NCI-H128 (cell line): ENCODE data around the gene ABCC6.
"Not testable (repeated sequence)": the region's sequence is repeated elsewhere in the genome, so short reads cannot be mapped to it uniquely, and the experiment has no call there.

ENCODE experiments used
- DNase-seq: peaks from one replicate; lab custom pipeline; 2025; ENCODE audit not compliant: unreplicated experiment; lab: John Stamatoyannopoulos, UW

Gene ABCC6

GRCh38 chr16:16190966-16191365 lies 32.3 kb downstream of the ABCC6 start:
- not testable (repeated sequence) for DNase-seq

GRCh38 chr16:16190546-16190945 lies 32.7 kb downstream of the ABCC6 start:
- DNase-seq = no peak

- no peak for DNase-seq
Observed at GRCh38 chr16:16189842-16190241, 33.5 kb downstream of the ABCC6 start.

- no peak for DNase-seq
Observed at GRCh38 chr16:16188827-16189226, 34.5 kb downstream of the ABCC6 start.

- DNase-seq = no peak
Observed at GRCh38 chr16:16186820-16187219, 36.5 kb downstream of the ABCC6 start.

GRCh38 chr16:16185095-16185494 lies 38.2 kb downstream of the ABCC6 start:
- DNase-seq = no peak

GRCh38 chr16:16184594-16184993 lies 38.7 kb downstream of the ABCC6 start:
- no peak for DNase-seq

- DNase-seq = no peak
Observed at GRCh38 chr16:16183562-16183961, 39.7 kb downstream of the ABCC6 start.

GRCh38 chr16:16182918-16183317 lies 40.4 kb downstream of the ABCC6 start:
- no peak for DNase-seq

GRCh38 chr16:16181748-16182147 lies 41.5 kb downstream of the ABCC6 start:
- not testable (repeated sequence) for DNase-seq

- no peak for DNase-seq
Observed at GRCh38 chr16:16178455-16179162, 44.7 kb downstream of the ABCC6 start.

- no peak for DNase-seq
Observed at GRCh38 chr16:16176328-16176727, 47.0 kb downstream of the ABCC6 start.

GRCh38 chr16:16175296-16175695 lies 48.0 kb downstream of the ABCC6 start:
- DNase-seq = no peak

GRCh38 chr16:16172991-16173390 lies 50.3 kb downstream of the ABCC6 start:
- DNase-seq = no peak

GRCh38 chr16:16171332-16171919 lies 51.9 kb downstream of the ABCC6 start:
- no peak for DNase-seq

GRCh38 chr16:16169615-16170014 lies 53.7 kb downstream of the ABCC6 start:
- DNase-seq = no peak

GRCh38 chr16:16168431-16168830 lies 54.9 kb downstream of the ABCC6 start:
- no peak for DNase-seq

GRCh38 chr16:16167927-16168326 lies 55.4 kb downstream of the ABCC6 start:
- no peak for DNase-seq

- DNase-seq = no peak
Observed at GRCh38 chr16:16166949-16167348, 56.3 kb downstream of the ABCC6 start.

GRCh38 chr16:16166085-16166484 lies 57.2 kb downstream of the ABCC6 start:
- DNase-seq = no peak

- DNase-seq = no peak
Observed at GRCh38 chr16:16164243-16164642, 59.1 kb downstream of the ABCC6 start.

- DNase-seq = no peak
Observed at GRCh38 chr16:16163571-16163970, 59.7 kb downstream of the ABCC6 start.

GRCh38 chr16:16163109-16163508 lies 60.2 kb downstream of the ABCC6 start:
- no peak for DNase-seq
